GM18858 (cell line): Measurements from ENCODE around the gene KCNJ18.
"Not testable (repeated sequence)": the region's sequence is repeated elsewhere in the genome, so short reads cannot be mapped to it uniquely, and the experiment has no call there.

Experiments
- ATAC-seq: cut with Tn5 transposase; IDR thresholded peaks from one replicate; pipeline ENCODE4 v1.9.1; 2021; ENCODE audit not compliant: unreplicated experiment

Gene KCNJ18

DNA sequence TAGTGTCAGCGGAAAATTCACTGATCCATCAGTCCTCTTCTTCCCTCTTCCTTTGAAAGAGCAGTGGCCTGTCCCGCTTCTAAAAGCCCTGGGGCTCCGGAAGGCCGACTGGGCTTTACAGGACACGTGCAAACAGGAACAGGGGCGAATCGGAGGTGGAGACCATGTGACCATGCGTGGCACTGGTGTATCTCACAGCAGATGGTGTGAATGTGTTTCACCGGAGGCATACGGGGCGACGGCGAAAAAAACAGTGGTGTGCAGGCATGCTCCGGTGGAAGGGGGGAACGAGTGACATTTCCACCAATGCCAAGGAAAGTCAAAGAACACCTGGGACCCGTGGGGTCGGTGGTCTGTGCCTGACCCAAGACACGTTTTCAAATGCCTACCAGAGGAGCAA is 8.4 kb upstream of the KCNJ18 start:
- ATAC-seq = not testable (repeated sequence)

DNA sequence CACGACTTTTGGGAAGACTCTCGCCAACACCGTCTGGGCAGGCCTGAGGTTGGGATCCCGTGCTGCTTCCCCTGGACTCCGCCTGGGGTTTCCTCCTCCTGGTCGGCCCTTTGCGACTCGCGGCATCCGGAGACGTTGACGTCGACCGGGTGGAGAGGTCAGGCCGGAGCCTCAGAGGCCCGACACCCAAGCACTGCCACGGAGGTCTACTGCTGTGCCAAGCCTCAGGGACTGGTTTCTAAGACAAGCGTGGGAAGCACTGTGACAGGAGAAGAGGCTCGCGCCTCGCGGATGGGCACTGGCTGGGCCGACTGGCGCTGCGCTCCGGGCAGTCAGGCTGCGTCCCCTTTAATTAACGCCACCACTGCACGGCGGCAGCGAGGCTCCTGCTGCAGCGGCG is 7.9 kb upstream of the KCNJ18 start:
- ATAC-seq = not testable (repeated sequence)

GRCh38 chr17:21685061-21685795 is 7.1 kb upstream of the KCNJ18 start:
- not testable (repeated sequence) for ATAC-seq

DNA sequence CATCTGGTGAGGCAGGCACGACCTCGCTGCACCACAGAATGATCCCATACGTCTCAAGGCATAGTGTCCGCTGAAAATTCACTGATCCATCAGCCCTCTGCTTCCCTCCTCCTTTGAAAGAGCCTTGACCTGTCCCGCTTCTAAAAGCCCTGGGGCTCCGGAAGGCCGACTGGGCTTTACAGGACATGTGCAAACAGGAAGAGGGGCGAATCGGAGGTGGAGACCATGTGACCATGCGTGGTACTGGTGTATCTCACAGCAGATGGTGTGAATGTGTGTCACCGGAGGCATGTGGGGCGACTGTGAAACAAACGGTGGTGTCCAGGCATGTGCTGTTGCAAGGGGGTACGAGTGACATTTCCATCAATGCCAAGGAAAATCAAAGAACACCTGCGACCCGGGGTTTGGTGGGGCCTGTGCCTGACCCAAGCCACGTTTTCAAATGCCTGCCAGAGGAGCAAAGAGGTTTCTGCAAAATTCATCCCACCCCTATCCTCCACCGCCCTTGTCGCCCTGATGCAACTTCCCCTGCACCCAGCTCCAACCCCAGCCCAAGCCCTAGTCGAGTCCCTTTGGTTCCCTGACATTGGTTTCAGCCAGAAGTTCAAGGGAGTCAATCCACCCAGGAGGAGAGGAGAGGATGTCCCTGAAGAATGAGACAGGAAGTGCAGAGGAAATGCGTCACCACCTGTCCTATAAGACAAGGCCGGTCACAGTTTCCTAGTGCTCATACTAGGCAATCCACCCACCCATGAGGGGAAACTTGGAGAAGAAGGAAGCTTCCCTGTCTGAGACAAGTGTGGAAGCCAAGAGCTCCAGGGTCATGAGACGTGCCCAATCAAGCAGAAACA is 5.9 kb upstream of the KCNJ18 start:
- no peak for ATAC-seq

GRCh38 chr17:21687136-21687953 is 5.0 kb upstream of the KCNJ18 start:
- no peak for ATAC-seq

- no peak for ATAC-seq
These were observed 3.9 kb upstream of the KCNJ18 start for GRCh38 chr17:21688293-21688949.

DNA sequence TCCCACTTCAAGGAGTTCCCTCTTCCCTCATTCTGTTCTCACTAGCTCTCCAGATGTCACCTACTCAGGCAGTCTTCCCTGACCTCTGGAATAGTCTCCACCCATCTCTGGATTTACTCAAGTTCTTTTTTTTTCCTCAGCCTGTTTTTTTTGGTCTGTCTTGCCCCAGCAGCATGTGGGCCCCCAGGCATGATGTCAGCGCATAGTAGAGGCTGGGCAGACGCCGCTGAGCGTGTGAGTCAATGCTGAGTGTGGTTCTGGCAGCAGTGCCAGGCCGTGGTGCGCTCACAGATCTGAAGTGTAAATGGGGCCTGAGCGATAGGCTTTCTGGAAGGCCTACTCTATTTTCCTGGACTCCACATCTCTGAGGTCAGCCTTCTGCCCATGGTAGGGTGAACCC is 2.7 kb upstream of the KCNJ18 start:
- ATAC-seq = no peak

GRCh38 chr17:21690811-21691210 is 1.5 kb upstream of the KCNJ18 start:
- not testable (repeated sequence) for ATAC-seq

DNA sequence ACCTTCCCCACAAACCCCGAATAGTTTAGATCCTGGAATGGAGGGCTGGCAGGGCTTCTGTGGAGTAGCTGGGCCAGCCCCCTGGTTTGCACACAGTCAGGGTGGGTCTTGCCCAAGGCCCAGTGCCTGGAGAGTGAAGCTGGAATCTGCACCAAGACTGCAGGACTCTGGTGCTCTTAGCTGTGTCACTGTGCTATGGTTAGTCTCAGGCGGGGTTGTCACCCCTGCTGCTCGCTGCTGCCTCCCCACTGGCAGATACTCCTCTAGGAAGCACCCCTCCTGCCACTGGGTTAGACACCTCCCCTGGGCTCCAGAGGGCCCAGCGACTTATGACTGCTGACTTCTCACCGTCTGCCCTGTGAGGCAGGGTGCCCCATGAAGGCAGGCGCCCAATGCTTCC is 842 bp upstream of the KCNJ18 start:
- not testable (repeated sequence) for ATAC-seq

DNA sequence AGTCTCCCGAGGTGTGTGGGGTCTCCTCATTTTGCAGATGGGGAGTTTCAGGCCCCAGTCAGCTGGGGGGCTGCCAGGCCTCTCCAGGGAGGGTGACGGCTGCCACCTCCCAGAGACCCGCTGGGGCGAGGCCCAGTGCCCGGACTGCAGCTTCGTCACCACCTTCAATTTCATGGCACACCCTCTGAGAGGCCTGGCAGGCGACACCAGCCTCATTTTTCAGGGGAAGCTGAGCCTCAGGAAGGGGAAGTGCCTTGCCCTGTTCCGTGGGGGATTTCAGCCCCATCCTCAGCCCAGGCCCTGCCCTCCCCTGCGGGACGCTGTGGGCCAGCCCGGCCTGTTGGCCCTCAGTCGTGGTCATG is 362 bp downstream of the KCNJ18 start:
- ATAC-seq = not testable (repeated sequence)

DNA sequence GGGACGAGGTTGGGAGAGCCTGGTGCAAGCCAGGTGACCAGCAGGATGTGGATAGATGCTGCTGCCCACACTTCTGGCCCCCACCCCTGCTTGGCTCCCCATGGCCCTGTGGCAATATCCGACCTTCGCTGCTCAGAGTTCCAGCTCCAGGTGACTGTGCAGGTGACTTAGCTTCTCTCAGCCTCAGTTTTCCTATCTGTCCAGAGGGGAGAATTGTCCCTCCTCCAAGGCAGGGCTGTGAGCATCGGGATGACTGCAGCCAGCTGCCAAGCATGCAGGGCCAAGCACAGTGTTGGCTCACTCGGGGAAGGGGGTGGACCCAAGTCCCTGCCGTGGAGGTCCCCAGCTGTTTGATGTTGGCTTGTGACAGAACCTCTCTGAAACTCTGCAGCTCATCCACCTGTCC is 1.1 kb downstream of the KCNJ18 start:
- ATAC-seq = not testable (repeated sequence)

- not testable (repeated sequence) for ATAC-seq
These were observed 1.6 kb downstream of the KCNJ18 start for GRCh38 chr17:21693937-21694336.

- ATAC-seq = not testable (repeated sequence)
These were observed 3.9 kb downstream of the KCNJ18 start for GRCh38 chr17:21696227-21696626.

GRCh38 chr17:21696842-21697507 is 4.7 kb downstream of the KCNJ18 start:
- ATAC-seq = not testable (repeated sequence)

GRCh38 chr17:21697508-21697860 is 5.2 kb downstream of the KCNJ18 start:
- not testable (repeated sequence) for ATAC-seq

- not testable (repeated sequence) for ATAC-seq
These were observed 6.2 kb downstream of the KCNJ18 start for GRCh38 chr17:21698437-21699075.

- not testable (repeated sequence) for ATAC-seq
These were observed 6.8 kb downstream of the KCNJ18 start for GRCh38 chr17:21699124-21699523.

GRCh38 chr17:21699573-21700236 is 7.4 kb downstream of the KCNJ18 start:
- ATAC-seq = not testable (repeated sequence)

DNA sequence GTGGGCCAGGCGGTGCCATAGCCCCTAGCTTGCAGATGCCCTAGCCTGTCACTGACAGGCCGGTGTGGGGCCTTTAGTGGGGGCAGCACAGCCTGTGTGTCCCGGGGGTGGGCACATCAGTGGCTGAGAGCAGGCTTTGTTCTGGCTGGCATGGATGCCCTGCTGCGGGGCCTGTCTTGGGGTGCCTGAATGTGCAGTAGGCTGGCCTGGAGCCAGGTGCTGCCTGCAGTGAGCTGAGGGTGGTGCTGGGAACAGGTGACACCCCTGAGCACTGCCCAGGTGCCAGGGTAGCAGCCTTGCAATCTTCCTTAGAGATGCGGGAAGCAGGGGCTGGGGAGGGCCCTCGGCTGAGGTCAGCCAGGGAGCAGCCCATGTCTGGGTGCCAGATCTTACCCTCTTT is 8.8 kb downstream of the KCNJ18 start:
- not testable (repeated sequence) for ATAC-seq
